Erythroblast (primary cell): ENCODE measurements around the gene MGAT3.

Experiments used
- GATA1 ChIP-seq: IDR thresholded peaks from 2 replicates; pipeline ENCODE4 v1.6.1; 2011; ENCODE audit warnings: low read depth, mild to moderate bottlenecking, control low read depth, low read length, moderate library complexity
- POLR2A ChIP-seq: IDR thresholded peaks from 2 replicates; pipeline ENCODE4 v1.6.1; 2011; ENCODE audit warnings: mild to moderate bottlenecking, low read length

DNA sequence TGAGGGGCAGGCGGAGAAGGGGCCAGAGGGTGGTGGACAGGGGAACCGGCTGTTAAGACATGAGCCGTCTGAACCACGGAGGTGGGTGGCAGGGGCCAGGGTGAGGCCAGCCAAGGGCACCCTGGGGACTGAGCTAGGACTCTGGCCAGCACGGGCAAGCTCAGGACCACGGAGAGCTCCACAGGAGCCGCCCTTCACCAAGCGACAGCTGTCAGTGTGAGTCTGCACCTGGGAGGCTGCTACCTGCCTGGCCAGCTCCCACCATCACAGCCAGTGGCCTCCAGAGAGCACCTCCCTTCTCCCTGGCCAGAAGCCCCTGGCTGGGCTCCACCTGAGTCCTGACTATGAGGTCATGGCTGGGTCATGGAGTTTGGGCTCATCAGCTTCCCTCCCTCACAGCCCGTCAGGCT is 21.6 kb downstream of the MGAT3 start:
- no peak for TF ChIP-seq POLR2A
- no peak for TF ChIP-seq GATA1
